A673 (cell line): ENCODE data around the gene DHRS13. TPM values are rescaled to one million over a fixed set of nuclear protein-coding genes. Genes with fewer than 3 reads are reported as not detected.

Source experiments
- BruUV-seq: library from RNA; stranded (reverse); fragments of 400-500 nt; replicated peaks from 2 replicates; lab custom pipeline; 2021; lab: Mats Ljungman, UMichigan
- CTCF ChIA-PET: fragments of 300-600 bp; sonication (Branson Sonifier 250); formaldehyde crosslinking; loops from one replicate; lab custom pipeline; 2022; ENCODE audit warnings: antibody characterized with exemption; lab: Charles Lee
- POLR2A ChIA-PET: fragments of 300-600 bp; sonication (Branson Sonifier 250); formaldehyde crosslinking; loops from one replicate; lab custom pipeline; 2022; ENCODE audit warnings: antibody characterized with exemption; ENCODE audit not compliant: low non-redundant PET; lab: Charles Lee
- DNase-seq: peaks from one replicate; pipeline ENCODE4 v3.0.0-alpha.2; 2015; ENCODE audit warnings: low spot score
- H3K27ac ChIP-seq: fragments of 200-600 bp; sonication (generic); 2 replicates; pipeline ENCODE4 v1.5.1; 2016; ENCODE audit warnings: mixed run types, low read depth, mild to moderate bottlenecking, mixed read lengths, antibody characterized with exemption, low read length; ENCODE audit not compliant: poor library complexity, severe bottlenecking
- H3K27me3 ChIP-seq: fragments of 200-600 bp; sonication (generic); replicated peaks from 2 replicates; pipeline ENCODE4 v1.6.1; 2017; ENCODE audit warnings: mixed run types, low read depth, mild to moderate bottlenecking, mixed read lengths, antibody characterized with exemption, low read length; ENCODE audit not compliant: insufficient read depth, poor library complexity
- H3K36me3 ChIP-seq: fragments of 200-600 bp; sonication (generic); 2 replicates; pipeline ENCODE4 v1.6.1; 2016; ENCODE audit warnings: mixed run types, mild to moderate bottlenecking, mixed read lengths, antibody characterized with exemption, low read length; ENCODE audit not compliant: insufficient read depth, poor library complexity, severe bottlenecking
- H3K4me1 ChIP-seq: fragments of 200-600 bp; sonication (generic); 2 replicates; pipeline ENCODE4 v1.6.1; 2017; ENCODE audit warnings: mixed run types, mild to moderate bottlenecking, mixed read lengths, antibody characterized with exemption, low read length; ENCODE audit not compliant: insufficient read depth, poor library complexity, severe bottlenecking
- H3K4me3 ChIP-seq: fragments of 200-600 bp; sonication (generic); 2 replicates; pipeline ENCODE4 v1.5.1; 2016; ENCODE audit warnings: low read depth, mixed run types, mild to moderate bottlenecking, mixed read lengths, low read length; ENCODE audit not compliant: poor library complexity, severe bottlenecking
- H3K9me3 ChIP-seq: fragments of 200-600 bp; sonication (generic); 2 replicates; pipeline ENCODE4 v1.6.1; 2016; ENCODE audit warnings: mixed run types, low read depth, mild to moderate bottlenecking, mixed read lengths, antibody characterized with exemption, low read length; ENCODE audit not compliant: poor library complexity, severe bottlenecking
- EZH2 ChIP-seq: fragments of 200-600 bp; sonication (generic); IDR thresholded peaks from 2 replicates; pipeline ENCODE4 v1.6.1; 2017; ENCODE audit warnings: borderline replicate concordance, low read depth, mild to moderate bottlenecking, mixed read lengths, antibody characterized with exemption, low read length; ENCODE audit not compliant: poor library complexity, severe bottlenecking
- intact Hi-C: fragments of 100-400 bp; cut with micrococcal nuclease; formaldehyde crosslinking; loops from one replicate; pipeline ENCODE4 v1.10.0; 2022; ENCODE audit not compliant: unreplicated experiment
- total RNA-seq: library from RNA; stranded (reverse); gene quantifications from 2 replicates; pipeline ENCODE4 v1.2.3, GENCODE V29; 2021
- TF ChIP-seq, protein P1 (sequence below): fragments of 300-800, 200-600 bp; sonication (generic); conservative IDR thresholded peaks from 2 replicates; pipeline ENCODE4 v1.5.1; 2017; ENCODE audit warnings: low read depth, mild to moderate bottlenecking, antibody characterized with exemption, low read length, moderate library complexity, mixed read lengths

DHRS13 gene
- total RNA-seq, 1 experiment from 2014 or later = 41.9 TPM

DNA sequence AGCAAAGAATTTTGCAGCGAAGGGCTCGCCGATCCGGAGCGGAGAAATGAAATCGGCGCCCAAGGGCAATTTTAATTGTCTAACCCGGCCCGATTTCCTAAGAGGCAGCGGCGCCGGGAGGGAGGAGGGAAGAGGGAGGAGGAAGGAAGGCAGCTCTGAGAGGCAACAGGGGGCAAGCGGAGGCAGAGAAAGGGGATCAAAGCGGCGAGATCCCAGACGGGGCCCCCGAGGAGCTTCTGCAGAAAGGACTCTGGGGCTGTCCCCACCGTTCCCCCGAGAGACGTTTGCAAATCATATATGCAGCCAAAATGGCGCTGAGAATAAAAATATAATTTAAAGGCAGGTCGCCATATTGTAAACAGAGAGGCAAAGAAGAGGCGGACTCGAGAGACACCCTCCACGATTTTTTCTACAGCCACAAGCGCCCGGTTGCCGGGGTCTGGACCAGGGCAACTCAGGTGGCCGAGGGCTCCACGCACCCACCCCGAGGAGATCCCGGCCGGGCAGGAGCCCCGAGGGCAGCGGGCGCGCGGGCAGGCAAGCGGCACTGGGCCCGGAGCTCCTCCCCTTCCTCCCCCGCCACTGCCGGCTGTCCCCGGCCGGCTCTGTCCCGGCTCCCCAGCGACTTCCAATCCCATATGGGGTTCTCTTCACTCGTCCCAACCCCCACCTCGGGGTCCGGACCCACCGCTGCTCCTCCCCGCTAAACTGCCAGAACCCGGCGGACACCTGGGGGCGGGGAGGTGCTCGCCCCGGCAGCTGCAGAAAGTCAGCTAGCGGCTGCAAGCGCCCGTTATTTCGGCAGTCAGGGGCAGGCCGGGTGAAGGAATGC, 46.5 kb upstream of the DHRS13 start:
- H3K9me3 ChIP-seq = no peaks in the 10 kb centered on the region
- H3K4me3 ChIP-seq = peak overlapping the region; percentile 88
- H3K36me3 ChIP-seq = peaks cover 4% of the 10 kb centered on the region
- no peaks in the 10 kb centered on the region for H3K27me3 ChIP-seq
- H3K4me1 ChIP-seq = peaks cover 45% of the 10 kb centered on the region
- ChIA-PET POLR2A (interaction anchor here (0.6 to 0.7 kb wide), 3 partner anchors 168 to 864 kb away, joined by 3 to 5 read pairs (median 4); no protein-coding TSS in a partner anchor), CTCF (interaction anchor here (0.5 to 2.1 kb wide), 6 partner anchors 37 to 222 kb away, joined by 3 to 14 read pairs (median 6); no protein-coding TSS in a partner anchor)
- DNase-seq = peak; percentile 80
- BruUV-seq = no TSS peak
- TF ChIP-seq, protein P1, sequence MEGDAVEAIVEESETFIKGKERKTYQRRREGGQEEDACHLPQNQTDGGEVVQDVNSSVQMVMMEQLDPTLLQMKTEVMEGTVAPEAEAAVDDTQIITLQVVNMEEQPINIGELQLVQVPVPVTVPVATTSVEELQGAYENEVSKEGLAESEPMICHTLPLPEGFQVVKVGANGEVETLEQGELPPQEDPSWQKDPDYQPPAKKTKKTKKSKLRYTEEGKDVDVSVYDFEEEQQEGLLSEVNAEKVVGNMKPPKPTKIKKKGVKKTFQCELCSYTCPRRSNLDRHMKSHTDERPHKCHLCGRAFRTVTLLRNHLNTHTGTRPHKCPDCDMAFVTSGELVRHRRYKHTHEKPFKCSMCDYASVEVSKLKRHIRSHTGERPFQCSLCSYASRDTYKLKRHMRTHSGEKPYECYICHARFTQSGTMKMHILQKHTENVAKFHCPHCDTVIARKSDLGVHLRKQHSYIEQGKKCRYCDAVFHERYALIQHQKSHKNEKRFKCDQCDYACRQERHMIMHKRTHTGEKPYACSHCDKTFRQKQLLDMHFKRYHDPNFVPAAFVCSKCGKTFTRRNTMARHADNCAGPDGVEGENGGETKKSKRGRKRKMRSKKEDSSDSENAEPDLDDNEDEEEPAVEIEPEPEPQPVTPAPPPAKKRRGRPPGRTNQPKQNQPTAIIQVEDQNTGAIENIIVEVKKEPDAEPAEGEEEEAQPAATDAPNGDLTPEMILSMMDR = no peak
- no peak for TF ChIP-seq EZH2
- peak overlapping the region; percentile 93 for H3K27ac ChIP-seq
- intact Hi-C loops = no loop called here

DNA sequence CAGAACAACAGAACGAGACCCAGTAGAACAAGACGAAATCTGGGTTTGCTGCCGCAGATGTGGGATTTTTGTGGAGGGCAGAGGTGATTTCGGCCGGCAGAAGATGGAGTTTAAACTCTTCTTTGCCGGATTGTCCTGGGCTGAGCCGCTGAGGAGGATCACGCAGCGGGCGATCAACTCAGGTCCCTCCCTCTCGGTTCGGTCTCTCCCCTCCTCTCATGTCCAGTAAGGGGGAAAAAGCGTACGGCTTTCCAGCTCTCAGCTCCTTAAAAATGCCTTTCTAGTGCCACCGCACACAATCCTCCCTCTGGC, 46.0 kb upstream of the DHRS13 start:
- ChIA-PET CTCF (interaction anchor here (1.7 to 2.1 kb wide), 2 partner anchors 168 to 221 kb away, joined by 6 to 14 read pairs; no protein-coding TSS in a partner anchor), POLR2A (interaction anchor here (0.6 kb wide), 1 partner anchor 863 kb away, joined by 5 read pairs; no protein-coding TSS in a partner anchor)
- Histone ChIP-seq H3K4me3 (peak overlapping the region; percentile 88), H3K27me3 (no peaks in the 10 kb centered on the region), H3K9me3 (no peaks in the 10 kb centered on the region), H3K4me1 (peaks cover 45% of the 10 kb centered on the region), H3K27ac (peak overlapping the region; percentile 93), H3K36me3 (peaks cover 5% of the 10 kb centered on the region)
- no peak for TF ChIP-seq EZH2
- TF ChIP-seq, protein P1 = no peak
- intact Hi-C loops = no loop called here
- BruUV-seq = TSS peak; percentile 25
- DNase-seq = no peak

DNA sequence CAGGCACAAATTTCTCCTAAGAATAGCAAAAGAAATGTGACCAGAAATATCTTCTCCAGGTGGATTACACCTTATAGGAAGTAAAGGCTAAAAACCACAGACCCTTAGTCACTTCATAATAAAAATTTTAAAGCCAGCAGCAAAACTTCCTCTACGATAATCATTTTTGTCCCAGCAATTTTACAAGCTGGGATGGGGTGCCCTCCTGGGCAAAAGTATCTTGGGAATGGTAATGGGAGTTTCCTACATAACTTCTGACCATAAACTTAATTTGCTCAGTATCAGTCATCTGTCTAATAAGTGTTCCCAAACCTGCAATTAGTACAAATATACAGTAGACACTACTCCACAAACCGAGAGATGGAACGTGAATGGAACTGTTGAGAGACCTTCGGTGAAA, 45.5 kb upstream of the DHRS13 start:
- no peaks in the 10 kb centered on the region for H3K9me3 ChIP-seq
- peak overlapping the region; percentile 93 for H3K27ac ChIP-seq
- peaks cover 43% of the 10 kb centered on the region for H3K4me1 ChIP-seq
- TF ChIP-seq EZH2 = no peak
- TF ChIP-seq, protein P1 = no peak
- CTCF ChIA-PET = no interaction called here
- POLR2A ChIA-PET = no interaction called here
- no peaks in the 10 kb centered on the region for H3K27me3 ChIP-seq
- BruUV-seq = no TSS peak
- no peak for DNase-seq
- intact Hi-C loops = no loop called here
- H3K4me3 ChIP-seq = peak overlapping the region; percentile 88
- peaks cover 10% of the 10 kb centered on the region for H3K36me3 ChIP-seq
